Stomach (tissue), 4 donors: ENCODE data around the gene TADA2B.

Experiments
- CTCF ChIP-seq, 7 experiments: fragments of 450-650 bp in 4 of 7; fragments of 200-600 bp in 3 of 7; sonication (generic) in 3 of 7; IDR thresholded peaks; one replicate each; pipeline ENCODE4 v1.5.1; 2016 to 2019; ENCODE audit warnings: antibody characterized with exemption in 7 of 7, control low read depth in 2 of 7, mild to moderate bottlenecking in 1 of 7
- POLR2A ChIP-seq, 4 donors: fragments of 450-650 bp; IDR thresholded peaks; one replicate each; pipeline ENCODE4 v1.6.1; 2016; ENCODE audit warnings: antibody characterized with exemption in 4 of 4, control low read depth in 2 of 4, mild to moderate bottlenecking in 1 of 4, moderate library complexity in 1 of 4

GRCh38 chr4:7095611-7096155, 52.5 kb downstream of the TADA2B start:
- TF ChIP-seq CTCF (IDR thresholded peaks at IDR 0.05) (no peak), POLR2A (IDR thresholded peaks at IDR 0.05) (no peak)
